H1 (cell line): Measurements from ENCODE around the gene SVIL. TPM values are rescaled to one million over a fixed set of nuclear protein-coding genes. Genes with fewer than 3 reads are reported as not detected.

Source experiments
- CTCF ChIA-PET: fragments of 300-600 bp; sonication (Branson Sonifier 250); formaldehyde crosslinking; loops from one replicate; lab custom pipeline; 2021; ENCODE audit not compliant: partially characterized antibody; lab: Charles Lee
- POLR2A ChIA-PET: fragments of 300-600 bp; sonication (Branson Sonifier 250); formaldehyde crosslinking; loops from one replicate; lab custom pipeline; 2021; ENCODE audit warnings: inconsistent platforms; ENCODE audit not compliant: partially characterized antibody; lab: Charles Lee
- DNase-seq, 2 experiments: peaks; one replicate each; pipeline versions ENCODE4 v3.0.0 to v3.0.0-alpha.2; 2010 to 2022; ENCODE audit warnings: low spot score in 2 of 2, low read depth in 1 of 2, mixed read lengths in 1 of 2
- FAIRE-seq: peaks from 2 replicates; lab custom pipeline; 2011; peaks lifted over from hg19 to GRCh38; lab: Jason Lieb, UNC
- H2AFZ ChIP-seq: 2 replicates; pipeline ENCODE4 v1.8.1; 2012; ENCODE audit warnings: low read length, inconsistent platforms
- H2AK5ac ChIP-seq: 2 replicates; pipeline ENCODE4 v1.6.1; 2013; ENCODE audit warnings: low read depth, low read length
- H2BK120ac ChIP-seq: replicated peaks from 2 replicates; pipeline ENCODE3; 2013; ENCODE audit warnings: low read depth, low read length, inconsistent platforms
- H2BK12ac ChIP-seq: 2 replicates; pipeline ENCODE4 v1.6.1; 2013; ENCODE audit warnings: low read depth, low read length
- H2BK15ac ChIP-seq: 2 replicates; pipeline ENCODE4 v1.6.1; 2013; ENCODE audit warnings: low read length
- H2BK20ac ChIP-seq: 2 replicates; pipeline ENCODE4 v1.6.1; 2013; ENCODE audit warnings: low read length
- H2BK5ac ChIP-seq: 2 replicates; pipeline ENCODE4 v1.6.1; 2013; ENCODE audit warnings: low read depth, low read length
- H3K14ac ChIP-seq: 2 replicates; pipeline ENCODE4 v1.6.1; 2013; ENCODE audit warnings: inconsistent platforms; ENCODE audit not compliant: insufficient read length
- H3K18ac ChIP-seq: 2 replicates; pipeline ENCODE4 v1.6.1; 2013; ENCODE audit warnings: low read length; ENCODE audit errors: extremely low read depth
- H3K23ac ChIP-seq: 2 replicates; pipeline ENCODE4 v1.6.1; 2013; ENCODE audit warnings: inconsistent platforms; ENCODE audit not compliant: insufficient read length
- H3K23me2 ChIP-seq: 2 replicates; pipeline ENCODE4 v1.6.1; 2013; ENCODE audit warnings: low read depth, low read length
- H3K27ac ChIP-seq: 2 replicates; pipeline ENCODE4 v1.6.1; 2011; ENCODE audit warnings: low read depth, low read length, inconsistent platforms
- H3K27me3 ChIP-seq, 4 experiments: replicated peaks in 1 of 4; 1 replicate in 1 of 4; 2 replicates in 3 of 4; pipeline versions ENCODE4 v1.6.1 to v1.8.1; 2011 to 2013; ENCODE audit warnings: low read length in 3 of 4, mild to moderate bottlenecking in 3 of 4, inconsistent platforms in 2 of 4, mixed read lengths in 2 of 4, moderate library complexity in 1 of 4; ENCODE audit not compliant: control insufficient read depth in 3 of 4, insufficient read depth in 3 of 4; ENCODE audit errors: extremely low read depth in 1 of 4
- H3K36me3 ChIP-seq, 4 experiments: 2 replicates each; pipeline versions ENCODE4 v1.6.1 to v1.8.1; 2011 to 2013; ENCODE audit warnings: mild to moderate bottlenecking in 4 of 4, low read length in 3 of 4, moderate library complexity in 2 of 4, control low read depth in 1 of 4, inconsistent platforms in 1 of 4; ENCODE audit not compliant: insufficient read depth in 4 of 4, control insufficient read depth in 2 of 4
- H3K4ac ChIP-seq: replicated peaks from 2 replicates; pipeline ENCODE3; 2013; ENCODE audit warnings: low read length, low read depth, mixed read lengths, inconsistent platforms; ENCODE audit not compliant: insufficient read length
- H3K4me1 ChIP-seq, 4 experiments: replicated peaks in 1 of 4; 1 replicate in 1 of 4; 2 replicates in 3 of 4; pipeline versions ENCODE4 v1.6.1 to v1.8.1; 2011 to 2013; ENCODE audit warnings: low read length in 3 of 4, inconsistent platforms in 2 of 4, mixed read lengths in 1 of 4; ENCODE audit not compliant: insufficient read depth in 4 of 4, control insufficient read depth in 3 of 4
- H3K4me2 ChIP-seq, 2 experiments: 2 replicates each; pipeline versions ENCODE4 v1.6.1 to v1.8.1; 2011 to 2013; ENCODE audit warnings: low read depth in 2 of 2, low read length in 2 of 2, control low read depth in 1 of 2, inconsistent platforms in 1 of 2, mild to moderate bottlenecking in 1 of 2; ENCODE audit not compliant: insufficient read depth in 1 of 2
- H3K4me3 ChIP-seq, 4 experiments: fragments of 200-600, 300-600 bp in 1 of 4; sonication (generic), shearing (Covaris generic), sonication (Bioruptor Twin) in 1 of 4; 2 replicates each; pipeline versions ENCODE4 v1.5.1 to v1.8.1; 2011 to 2016; ENCODE audit warnings: low read length in 4 of 4, low read depth in 3 of 4, control low read depth in 2 of 4, inconsistent platforms in 2 of 4, mild to moderate bottlenecking in 2 of 4, mixed read lengths in 1 of 4, moderate library complexity in 1 of 4; ENCODE audit not compliant: insufficient read depth in 2 of 4; ENCODE audit errors: extremely low read depth in 1 of 4
- H3K56ac ChIP-seq: replicated peaks from 2 replicates; pipeline ENCODE3; 2013; ENCODE audit warnings: low read depth, mild to moderate bottlenecking, mixed read lengths, low read length, inconsistent platforms; ENCODE audit not compliant: insufficient read length
- H3K79me1 ChIP-seq: 2 replicates; pipeline ENCODE4 v1.6.1; 2013; ENCODE audit warnings: low read depth, low read length, control low read depth
- H3K79me2 ChIP-seq, 2 experiments: 2 replicates each; pipeline versions ENCODE4 v1.6.1 to v1.8.1; 2012 to 2013; ENCODE audit warnings: low read length in 2 of 2, mild to moderate bottlenecking in 2 of 2, inconsistent platforms in 1 of 2; ENCODE audit not compliant: insufficient read depth in 2 of 2, control insufficient read depth in 1 of 2
- H3K9ac ChIP-seq, 4 experiments: replicated peaks in 1 of 4; 1 replicate in 1 of 4; 2 replicates in 3 of 4; pipeline versions ENCODE4 v1.6.1 to v1.8.1; 2011 to 2013; ENCODE audit warnings: low read depth in 3 of 4, low read length in 3 of 4, control low read depth in 2 of 4, mild to moderate bottlenecking in 2 of 4, moderate library complexity in 2 of 4, inconsistent platforms in 1 of 4; ENCODE audit errors: extremely low read depth in 1 of 4
- H3K9me3 ChIP-seq, 2 experiments: 2 replicates each; pipeline versions ENCODE4 v1.6.1 to v1.8.1; 2012 to 2013; ENCODE audit warnings: mild to moderate bottlenecking in 2 of 2, moderate library complexity in 2 of 2, control low read depth in 1 of 2, inconsistent platforms in 1 of 2, low read depth in 1 of 2, low read length in 1 of 2, mixed read lengths in 1 of 2; ENCODE audit not compliant: insufficient read depth in 2 of 2
- H4K20me1 ChIP-seq, 2 experiments: replicated peaks in 1 of 2; 2 replicates each; pipeline versions ENCODE3 to v1.8.1; 2011 to 2013; ENCODE audit warnings: inconsistent platforms in 2 of 2, low read length in 2 of 2, mild to moderate bottlenecking in 1 of 2; ENCODE audit not compliant: insufficient read depth in 2 of 2, control insufficient read depth in 1 of 2
- H4K5ac ChIP-seq: 2 replicates; pipeline ENCODE4 v1.6.1; 2013; ENCODE audit warnings: low read length, low read depth, mixed read lengths, inconsistent platforms; ENCODE audit not compliant: insufficient read length
- H4K8ac ChIP-seq: 2 replicates; pipeline ENCODE4 v1.8.0; 2013; ENCODE audit warnings: mild to moderate bottlenecking, moderate library complexity, low read length, inconsistent platforms; ENCODE audit not compliant: insufficient read depth; ENCODE audit errors: extremely low read depth
- H4K91ac ChIP-seq: replicated peaks from 2 replicates; pipeline ENCODE3; 2013; ENCODE audit warnings: low read length, mixed read lengths, inconsistent platforms; ENCODE audit not compliant: insufficient read length
- CREB1 ChIP-seq: IDR thresholded peaks from 2 replicates; pipeline ENCODE4 v1.6.1; 2012; ENCODE audit warnings: inconsistent platforms
- GABPA ChIP-seq: IDR thresholded peaks from 2 replicates; pipeline ENCODE4 v1.6.1; 2011; ENCODE audit warnings: mild to moderate bottlenecking, low read length, moderate library complexity, borderline replicate concordance; ENCODE audit not compliant: insufficient read depth
- POLR2AphosphoS5 ChIP-seq: IDR thresholded peaks from 2 replicates; pipeline ENCODE4 v1.6.1; 2011; ENCODE audit warnings: low read depth, low read length
- WGBS, 2 experiments: shearing (Covaris generic) in 1 of 2; methylation state at CpG; one replicate each; pipeline versions ENCODE4 v1.1.6 to v1.1.7; 2013 to 2015; ENCODE audit warnings: low lambda C conversion rate in 2 of 2, mixed read lengths in 2 of 2, inconsistent platforms in 1 of 2, low coverage in 1 of 2, missing lambda C conversion rate in 1 of 2; ENCODE audit not compliant: insufficient replicate concordance in 2 of 2, insufficient coverage in 1 of 2, insufficient read length in 1 of 2; ENCODE audit errors: extremely low coverage in 1 of 2, missing lambda C conversion rate in 1 of 2; 5-methylcytosine and 5-hydroxymethylcytosine counted together
- polyA plus RNA-seq, 7 experiments: library from polyadenylated mRNA; depleted of rRNA in 3 of 7; stranded (reverse) in 5 of 7; unstranded in 2 of 7; fragments of >200 nt in 5 of 7; fragments of 200-250 nt in 2 of 7; gene quantifications; 1 replicate in 5 of 7; 2 replicates in 1 of 7; 4 replicates in 1 of 7; pipeline versions ENCODE4 v1.2.1 to v1.2.3, GENCODE V29; 2011 to 2013; ENCODE audit warnings: missing spikeins in 2 of 7, mixed read lengths in 2 of 7
- total RNA-seq: library from RNA; stranded (reverse); fragmentation: NEBNext Ultra II Directional; extraction: Animal tissue kit (Norgen Biotek cat#: 25700); gene quantifications from 2 replicates; pipeline ENCODE4 v1.2.1, GENCODE V29; 2021

The SVIL gene
- total and polyA plus RNA-seq, 2 of the 8 experiments (the other 6 are each of a cell fraction or from before 2014, with no cell fraction given) = 4.7 to 15.4 TPM

DNA sequence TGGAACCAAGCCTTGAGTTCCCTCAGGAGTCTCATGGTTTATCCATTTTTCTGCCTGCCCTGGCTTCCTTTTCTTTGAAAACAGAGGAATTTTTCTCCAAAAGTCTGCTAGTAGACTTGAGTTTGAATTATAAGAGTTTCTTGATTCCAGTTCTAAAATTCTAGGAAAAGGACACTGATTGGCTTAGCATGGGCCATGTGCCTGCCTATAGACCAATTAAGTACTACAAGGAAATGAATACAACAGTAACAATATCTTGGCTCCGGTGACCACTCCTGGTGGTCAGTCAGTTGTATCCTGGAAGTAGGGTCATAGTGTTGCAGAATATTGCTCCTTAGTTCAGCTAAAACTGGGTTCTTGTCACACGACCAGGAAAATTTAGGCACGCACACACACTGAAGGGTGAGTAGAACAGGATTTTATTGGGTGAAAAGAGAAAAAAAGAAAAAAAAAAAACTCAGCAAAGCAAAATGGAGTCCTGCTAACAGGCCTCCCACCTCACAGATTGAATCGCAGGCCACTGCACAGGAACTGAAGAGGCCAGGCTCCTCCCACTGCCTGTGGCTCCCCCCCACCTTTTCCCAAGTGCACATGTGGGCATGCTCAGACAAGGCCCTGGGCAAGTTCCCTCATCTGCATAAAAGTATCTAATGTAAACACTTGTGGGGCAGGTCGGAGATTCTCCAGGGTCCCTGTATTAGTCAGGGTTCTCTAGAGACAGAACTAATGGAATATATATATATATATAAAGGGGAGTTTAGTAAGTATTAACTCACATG is 190.8 kb downstream of the SVIL start:
- no peak overlapping the region for H4K91ac ChIP-seq
- H3K9ac ChIP-seq = no peak overlapping the region
- H3K4me1 ChIP-seq = peaks cover 0 to 4% (median 0%) of the 10 kb centered on the region in 4 experiments; a peak in 1 of 7 replicates
- no peaks in the 10 kb centered on the region for H4K20me1 ChIP-seq
- H3K4me3 ChIP-seq = no peak overlapping the region
- H4K8ac ChIP-seq = no peak overlapping the region
- 83% methylated on average over 5 of the region's 5 CpGs; no CpG with 5 or more reads in 1 of the 2 experiments for WGBS, 2 experiments
- ChIA-PET CTCF (interaction anchor here (0.8 to 2.0 kb wide), 3 partner anchors 26 to 916 kb away, joined by 3 to 6 read pairs (median 4); no protein-coding TSS in a partner anchor), POLR2A (no interaction called here)
- H2AFZ ChIP-seq = peak overlapping the region; percentile 43; the same call in 1 of the 2 replicates
- no peak overlapping the region for H2AK5ac ChIP-seq
- H2BK15ac ChIP-seq = no peak overlapping the region
- no peak overlapping the region for H3K4me2 ChIP-seq
- H2BK120ac ChIP-seq = no peak overlapping the region
- H3K79me2 ChIP-seq = no peaks in the 10 kb centered on the region
- no peak overlapping the region for H4K5ac ChIP-seq
- DNase-seq (no peak), FAIRE-seq (no peak)
- H3K27me3 ChIP-seq = no peaks in the 10 kb centered on the region
- H3K23me2 ChIP-seq = no peaks in the 10 kb centered on the region
- H3K36me3 ChIP-seq = no peaks in the 10 kb centered on the region
- no peak overlapping the region for H2BK20ac ChIP-seq
- TF ChIP-seq CREB1 = no peak
- TF ChIP-seq GABPA = no peak
- no peak for TF ChIP-seq POLR2AphosphoS5
- H3K9me3 ChIP-seq = peaks cover 5 to 10% of the 10 kb centered on the region in 2 experiments; a peak in 2 of 4 replicates
- no peak overlapping the region for H3K56ac ChIP-seq
- H3K18ac ChIP-seq = no peak overlapping the region
- H3K4ac ChIP-seq = no peak overlapping the region
- H2BK5ac ChIP-seq = no peak overlapping the region
- no peak overlapping the region for H2BK12ac ChIP-seq
- no peak overlapping the region for H3K23ac ChIP-seq
- H3K14ac ChIP-seq = no peak overlapping the region
- H3K27ac ChIP-seq = no peak overlapping the region
- H3K79me1 ChIP-seq = no peaks in the 10 kb centered on the region
